Stimulated activated CD4-positive, alpha-beta T cell treated with anti-CD3 and anti-CD28 coated beads, TNF-alpha, amount 100 ng/mL, for 24 hours (primary cell): ENCODE data around the gene ME3.
A peak's percentile ranks its signal among the peaks of the same experiment; 100 is the strongest.
"Not testable (repeated sequence)": the region's sequence is repeated elsewhere in the genome, so short reads cannot be mapped to it uniquely, and the experiment has no call there.

Experiments used
- DNase-seq, 3 experiments: peaks; one replicate each; pipeline ENCODE4 v3.0.0-alpha.2; 2020; ENCODE audit warnings: low read depth in 3 of 3

ME3 gene

DNA sequence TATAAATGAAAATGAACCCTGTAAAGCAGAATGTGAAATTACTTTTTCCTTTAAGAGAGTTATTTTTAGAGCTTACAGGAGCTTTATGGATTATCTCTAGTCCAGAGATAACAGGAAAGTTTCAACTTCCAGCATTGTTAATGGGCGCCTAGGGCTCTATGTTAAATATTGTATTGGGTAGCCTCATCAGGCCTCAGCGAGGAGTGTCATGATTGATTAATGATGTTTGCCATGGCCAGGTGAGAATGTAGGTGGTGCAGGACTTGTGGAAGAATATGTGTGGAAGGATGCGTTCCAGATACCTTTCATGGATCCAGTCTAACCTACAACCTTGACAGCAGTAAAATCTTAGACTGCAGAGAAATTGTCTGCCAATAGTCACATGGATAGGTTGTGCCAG is 50.6 kb downstream of the ME3 start:
- DNase-seq: no peak

DNA sequence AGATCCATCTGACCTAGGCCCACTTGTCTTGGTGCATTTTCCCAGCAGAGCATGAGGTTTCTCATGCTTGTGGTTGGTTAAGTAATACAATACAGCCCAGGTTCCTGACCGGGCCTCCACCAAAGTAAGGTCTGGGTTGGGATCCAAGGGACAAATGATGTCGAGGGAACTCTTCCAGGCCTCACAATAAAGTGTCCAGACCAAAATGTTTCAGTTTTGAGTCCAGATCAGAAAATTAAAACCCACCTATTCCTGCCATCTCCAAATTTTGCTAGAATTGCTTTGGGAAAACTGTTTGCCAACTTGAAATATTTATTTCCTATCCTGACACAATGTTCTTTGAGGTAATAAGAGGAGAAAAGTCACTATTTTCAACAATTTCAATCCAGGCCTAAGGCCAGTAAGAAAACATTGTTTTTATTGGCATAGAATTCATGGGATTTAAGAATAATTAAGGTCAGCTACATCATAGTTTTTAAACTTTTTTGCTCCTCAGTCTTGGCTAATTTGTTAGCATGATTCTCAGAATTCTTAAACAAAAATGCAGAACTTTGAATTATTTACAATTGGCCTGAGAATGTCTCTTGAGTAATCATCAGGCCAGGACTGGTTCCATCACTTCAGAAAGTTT is 51.4 kb downstream of the ME3 start:
- DNase-seq: no peak

DNA sequence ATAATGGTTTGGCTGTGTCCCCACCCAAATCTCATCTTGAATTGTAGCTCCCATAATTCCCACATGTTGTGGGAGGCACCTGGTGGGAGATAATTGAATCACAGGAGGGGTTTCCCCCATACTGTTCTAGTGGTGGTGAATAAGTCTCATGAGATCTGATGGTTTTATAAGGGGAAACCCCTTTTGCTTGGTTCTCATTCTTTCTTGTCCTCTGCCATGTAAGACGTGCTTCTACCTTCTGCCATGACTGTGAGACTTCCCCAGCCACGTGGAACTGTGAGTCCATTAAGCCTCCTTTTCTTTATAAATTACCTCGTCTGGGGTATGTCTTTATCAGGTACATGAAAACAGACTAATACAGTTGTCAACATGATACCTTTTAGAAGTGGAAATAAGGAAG is 53.0 kb downstream of the ME3 start:
- not testable (repeated sequence) for DNase-seq

DNA sequence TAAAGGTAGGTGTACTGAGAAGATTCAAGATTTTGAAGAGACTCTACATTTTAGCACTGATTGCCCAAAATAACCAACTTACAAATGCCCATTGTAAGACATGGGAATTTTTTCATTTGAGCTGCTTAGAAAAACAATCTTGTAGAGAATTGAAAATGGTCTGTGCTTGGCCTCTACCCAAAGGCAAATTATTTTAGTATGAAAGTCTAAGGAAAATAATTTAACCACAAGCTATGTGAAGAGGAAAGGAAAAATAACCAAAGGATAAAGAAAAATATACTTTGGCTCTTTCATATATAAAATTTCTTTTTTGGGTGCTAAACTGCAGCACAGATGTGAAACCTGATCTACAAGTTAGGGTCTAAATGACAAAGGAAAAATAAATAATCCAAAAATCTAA is 54.9 kb downstream of the ME3 start:
- DNase-seq: no peak

DNA sequence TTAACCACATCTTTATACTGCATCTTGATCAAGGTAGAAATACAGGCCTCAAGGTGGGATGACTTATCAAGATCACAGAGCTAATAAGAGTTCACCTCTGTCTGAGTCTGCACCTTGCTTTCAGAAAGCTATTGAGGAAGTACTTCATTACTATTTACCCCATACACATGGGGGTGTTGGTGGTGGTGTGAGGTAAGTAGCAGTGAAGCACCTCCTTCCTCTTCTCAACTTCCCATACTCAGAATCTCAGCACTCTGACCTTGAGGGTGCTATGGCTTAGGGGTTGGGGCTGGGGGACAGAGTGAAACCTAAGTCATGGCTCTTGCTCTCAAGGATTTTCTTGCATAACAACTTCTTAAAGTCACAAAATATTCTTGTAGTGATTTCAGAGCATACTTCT is 56.9 kb downstream of the ME3 start:
- no peak for DNase-seq

DNA sequence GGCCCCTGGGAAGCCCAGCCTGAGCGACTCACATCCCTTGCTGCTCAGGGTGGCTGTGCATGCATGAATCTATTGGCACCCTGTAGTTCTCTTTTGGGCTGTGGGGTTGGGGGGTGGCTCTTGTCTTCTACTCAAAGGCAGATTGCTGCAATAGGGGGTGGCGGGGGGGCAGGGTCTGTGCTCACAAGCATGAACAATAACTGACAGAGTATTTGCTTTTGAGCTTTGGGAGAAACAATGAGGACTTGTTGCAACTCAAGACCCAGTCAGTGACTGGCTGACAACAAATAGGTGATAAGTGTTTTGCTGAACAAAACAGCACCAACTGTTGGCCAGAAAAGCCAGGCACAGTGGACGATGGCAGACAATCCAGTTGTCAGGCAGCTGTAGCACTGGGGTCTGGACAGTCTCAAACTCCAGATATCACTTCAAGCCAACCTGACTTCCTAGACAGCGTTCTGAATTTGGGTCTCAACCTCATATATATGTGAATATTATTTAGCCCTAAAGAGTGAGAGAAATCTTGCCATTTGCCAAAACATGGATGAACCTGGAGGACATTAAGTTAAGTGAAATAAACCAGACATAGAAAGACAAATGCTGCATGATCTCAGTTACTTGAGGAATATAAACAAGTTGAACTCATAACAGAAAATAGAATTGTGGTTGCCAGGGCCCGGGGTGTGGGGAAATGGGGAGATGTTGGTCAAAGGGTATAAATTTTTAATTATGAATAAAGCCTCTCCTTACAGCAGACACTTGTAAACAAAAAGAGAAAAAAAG is 61.7 kb downstream of the ME3 start:
- no peak for DNase-seq

DNA sequence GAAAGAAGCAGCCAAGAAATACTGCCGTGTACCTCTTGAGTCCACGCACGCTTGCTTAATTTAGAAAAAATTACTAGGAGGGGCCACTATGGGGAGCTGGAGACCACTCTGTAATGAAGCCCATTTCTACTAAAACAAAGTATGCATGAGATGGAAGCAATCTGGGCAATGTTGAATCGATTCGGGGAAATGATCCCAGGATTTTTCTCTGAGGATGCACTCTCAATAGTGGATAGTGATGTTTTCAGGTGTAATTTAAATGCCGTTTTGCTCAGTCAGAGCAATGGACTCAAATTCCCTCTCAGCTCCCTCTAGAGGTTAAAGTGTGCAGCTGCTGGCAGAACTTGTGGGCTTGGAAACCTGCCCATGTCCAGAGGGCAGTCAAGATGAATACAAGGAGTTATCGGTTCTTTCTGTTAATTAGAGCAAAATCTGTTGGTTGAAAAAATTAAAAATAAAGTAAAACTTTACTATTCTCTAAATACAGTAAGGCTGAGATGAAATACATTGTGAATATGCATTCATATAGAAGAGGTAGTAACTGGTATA is 64.1 kb downstream of the ME3 start:
- peak in 2 of 3 experiments; percentile 6 to 41 for DNase-seq

DNA sequence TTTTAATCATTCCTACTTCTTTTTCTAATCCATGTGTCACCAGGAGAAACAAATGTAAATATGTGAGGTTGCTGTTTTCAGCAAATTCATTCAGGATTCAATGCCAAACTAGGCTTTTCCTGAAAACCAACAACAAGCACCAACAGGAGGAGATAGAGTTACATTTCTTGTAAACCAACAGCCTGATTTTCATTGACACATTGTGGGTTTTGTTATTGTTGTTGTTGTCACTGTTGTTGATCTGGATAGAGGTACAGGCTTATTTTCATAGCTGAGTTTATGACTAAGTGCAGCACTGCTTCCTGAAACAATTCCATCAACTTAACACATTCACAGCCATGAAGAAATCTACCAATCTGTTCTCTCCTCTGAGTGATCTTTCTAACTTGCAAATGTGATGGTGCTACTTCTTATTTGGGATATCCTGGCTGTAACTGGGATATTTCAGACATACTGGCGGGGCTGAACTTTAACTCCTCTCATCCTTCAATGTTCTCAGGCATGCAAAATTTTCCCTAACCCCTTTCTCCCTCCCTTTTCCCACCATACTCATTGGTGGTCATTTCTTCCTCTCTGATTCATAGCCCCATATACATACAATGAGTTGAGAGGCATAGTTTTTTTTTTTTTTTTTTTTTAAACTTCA is 65.5 kb downstream of the ME3 start:
- no peak for DNase-seq

DNA sequence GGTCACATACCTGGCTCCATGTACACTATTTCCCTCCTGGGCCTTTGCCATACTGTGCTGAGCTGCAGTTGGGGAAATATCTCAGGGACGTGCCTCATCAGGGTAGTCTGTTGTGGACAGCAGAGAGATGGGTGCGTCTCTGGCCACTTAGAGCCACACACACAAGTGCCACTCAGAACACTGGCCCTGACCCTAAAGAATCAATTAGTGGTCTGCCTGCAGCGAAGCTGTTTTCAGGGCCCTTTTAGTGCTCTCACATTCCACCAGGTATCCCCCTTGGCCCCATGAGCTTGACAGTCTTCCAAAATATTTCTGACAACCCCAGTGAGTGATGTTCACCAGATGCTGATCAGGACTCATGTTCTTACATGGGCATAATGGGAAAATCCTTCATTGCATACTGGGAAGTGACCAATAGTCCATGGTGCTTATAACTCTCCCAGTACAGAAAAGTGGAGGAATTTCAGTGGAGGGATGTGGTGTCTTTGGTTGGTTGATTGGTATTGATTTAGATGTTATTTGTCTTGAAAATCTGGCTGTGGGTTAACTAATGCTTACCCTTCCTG is 66.1 kb downstream of the ME3 start:
- no peak for DNase-seq

DNA sequence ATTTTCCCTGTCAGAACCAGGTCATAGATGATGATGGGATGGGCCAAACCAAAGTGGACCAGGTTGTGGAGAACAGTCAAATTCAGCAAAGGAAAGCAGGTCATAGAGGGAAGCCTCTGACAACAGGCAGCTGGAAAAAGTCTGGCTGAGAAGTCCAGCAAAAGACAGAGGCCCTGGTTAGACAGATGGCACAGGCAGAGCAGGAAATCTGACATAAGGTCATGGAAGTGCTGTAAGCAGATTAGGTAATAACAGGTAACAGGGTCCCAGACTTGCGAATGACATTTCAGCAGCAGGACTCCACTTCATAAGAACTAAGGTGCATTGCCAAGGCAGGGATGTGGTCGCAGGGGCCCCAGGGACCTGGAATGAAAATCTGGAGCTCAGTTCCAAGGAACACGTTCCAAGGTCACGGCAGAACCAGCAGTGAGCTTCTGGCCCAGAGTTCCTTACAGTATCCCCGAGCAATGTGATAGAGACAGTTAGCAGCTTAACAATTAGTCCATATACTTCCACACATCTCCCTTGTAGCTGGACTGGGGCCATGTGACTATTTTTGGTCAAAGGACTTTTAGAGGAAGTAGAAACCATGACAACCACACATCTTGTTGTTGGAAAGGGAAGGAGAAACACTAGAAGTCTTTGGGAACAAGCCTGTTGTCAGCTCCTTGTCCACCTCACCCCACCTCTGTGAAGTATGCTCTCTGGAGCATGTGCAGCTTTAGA is 75.4 kb downstream of the ME3 start:
- DNase-seq: no peak

DNA sequence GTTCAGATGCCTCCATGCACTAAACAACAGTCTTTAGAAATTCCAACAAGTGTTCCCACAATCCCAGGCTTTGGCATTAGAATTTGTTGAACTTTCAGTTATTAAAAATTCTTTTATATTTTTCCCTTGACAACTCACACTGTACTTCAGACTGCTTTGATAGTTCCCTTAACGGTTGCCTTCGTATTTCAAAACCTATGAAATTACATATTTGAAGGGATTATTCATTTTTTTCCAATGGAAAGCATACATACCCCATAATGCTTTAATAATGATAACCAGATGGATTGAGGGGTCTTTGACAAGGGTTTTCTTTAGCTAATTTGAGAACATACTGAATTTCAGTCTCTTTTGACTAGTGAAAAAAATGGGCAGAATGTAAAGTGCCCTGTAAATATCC is 76.5 kb downstream of the ME3 start:
- DNase-seq: no peak

DNA sequence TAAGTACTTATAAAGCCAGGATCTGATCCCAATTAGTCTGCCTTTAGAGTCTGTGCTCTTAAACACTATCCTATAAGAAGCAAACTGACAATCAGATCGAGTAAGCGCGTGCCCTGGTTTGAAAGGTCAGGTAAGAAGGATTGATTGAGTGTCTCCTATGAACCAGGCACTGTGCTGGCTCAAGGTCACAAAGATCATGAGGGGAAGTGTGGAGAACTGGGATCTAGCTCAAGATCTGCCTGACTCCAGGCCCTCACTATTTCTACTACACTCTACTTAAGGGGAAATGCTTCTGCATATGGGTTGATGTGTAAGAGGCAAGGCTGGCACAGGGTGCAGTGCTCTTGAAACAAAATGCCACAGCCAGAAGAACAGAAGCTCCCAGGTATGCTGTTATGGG is 77.0 kb downstream of the ME3 start:
- DNase-seq: no peak

DNA sequence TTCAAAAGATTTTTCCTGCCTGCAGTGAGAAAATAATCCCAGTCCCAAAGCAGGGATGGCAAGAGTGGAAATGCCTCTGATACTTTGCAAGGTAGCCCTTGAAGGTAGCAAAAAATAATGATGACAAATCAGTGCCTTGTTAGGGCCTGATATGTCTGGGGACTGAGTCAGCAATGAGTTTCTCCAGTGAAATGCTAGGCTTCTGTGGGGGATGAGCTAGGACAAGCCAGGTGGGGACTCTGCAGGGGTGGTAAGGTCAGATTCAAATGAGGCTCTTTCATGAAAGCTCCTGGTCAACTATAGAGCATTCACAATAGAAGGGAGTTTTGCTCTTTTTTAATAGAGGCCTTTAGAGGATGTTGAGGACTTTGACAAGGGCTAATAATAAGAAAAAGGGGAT is 77.7 kb downstream of the ME3 start:
- DNase-seq: no peak

DNA sequence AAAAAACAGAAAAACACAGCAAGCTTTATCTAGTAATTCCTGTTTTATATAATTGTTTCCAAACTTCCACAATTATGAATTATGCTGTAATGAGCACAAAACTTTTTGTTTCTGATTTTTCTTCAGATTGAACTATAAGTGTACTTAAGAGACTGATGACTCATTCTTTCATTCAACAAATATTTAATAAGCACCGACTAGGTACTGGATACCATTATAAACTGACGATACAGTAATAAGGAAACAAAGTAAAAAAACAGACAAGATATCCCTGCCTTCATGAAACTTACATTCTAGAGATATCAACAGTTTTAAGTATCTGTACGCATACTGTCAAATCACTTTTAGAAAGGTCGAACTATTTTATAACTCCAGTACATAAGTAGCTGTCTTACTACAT is 78.6 kb downstream of the ME3 start:
- DNase-seq: no peak

DNA sequence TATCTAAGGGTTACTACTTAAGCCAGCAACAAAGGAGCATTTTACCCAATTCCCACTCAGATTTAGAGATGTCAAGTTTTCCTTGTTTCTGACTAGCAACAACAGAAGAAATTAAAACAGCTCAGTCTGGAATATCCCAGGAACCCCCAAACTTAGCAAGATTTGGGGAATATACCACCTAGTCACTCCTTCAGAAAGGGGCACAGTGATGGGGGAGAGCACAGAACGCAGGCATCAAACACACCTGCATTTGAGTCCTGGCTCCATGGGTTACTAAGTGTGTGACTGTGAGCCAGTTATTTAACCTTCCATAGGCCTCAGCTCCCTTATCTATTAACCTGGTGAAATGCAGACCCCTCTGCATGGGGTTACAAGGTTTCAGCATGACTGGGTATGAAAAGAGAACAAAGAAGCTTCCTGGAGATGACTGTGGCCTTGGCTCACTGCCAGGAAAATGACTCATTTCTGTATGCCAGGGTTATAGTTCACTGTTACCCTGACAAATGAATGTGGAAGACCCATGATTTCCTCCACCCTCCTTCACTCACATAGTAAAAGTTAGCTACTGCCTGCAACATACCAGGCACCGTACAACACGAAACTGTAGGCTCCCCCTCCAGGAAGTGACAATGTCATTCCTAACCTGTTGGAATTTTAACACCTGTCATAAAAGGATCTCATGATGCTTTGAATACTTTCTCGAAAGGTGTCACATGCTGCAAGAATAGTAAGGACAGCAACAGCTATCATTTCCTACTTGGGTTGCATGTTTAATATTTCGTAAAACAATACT is 79.6 kb downstream of the ME3 start:
- peak; percentile 77 to 87 (median 85) for DNase-seq

DNA sequence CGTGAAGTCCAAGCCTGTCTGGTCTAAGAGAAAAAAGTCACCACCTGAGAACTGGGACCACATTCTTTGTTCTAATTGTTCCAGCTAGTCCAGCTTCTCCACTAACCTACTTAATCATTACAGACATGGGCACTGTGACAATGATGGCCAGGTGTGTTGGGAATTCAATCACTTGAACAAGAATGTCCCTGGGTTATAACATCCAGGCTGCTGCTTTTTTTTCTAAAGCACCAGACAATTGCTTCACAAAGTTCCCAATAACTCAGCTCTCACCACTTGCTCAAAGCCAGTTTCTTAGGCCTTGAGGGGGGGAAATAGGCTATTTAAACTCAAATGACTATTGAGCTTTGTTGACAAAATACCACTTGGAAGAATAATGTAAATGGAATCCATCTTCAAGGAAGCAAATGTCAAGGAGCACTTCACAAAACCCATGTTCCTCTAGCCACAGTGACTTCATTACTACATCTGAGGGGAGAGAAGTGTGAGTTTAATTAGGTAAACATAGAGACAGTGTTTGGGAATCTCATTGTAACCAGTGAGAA is 80.3 kb downstream of the ME3 start:
- DNase-seq: no peak

DNA sequence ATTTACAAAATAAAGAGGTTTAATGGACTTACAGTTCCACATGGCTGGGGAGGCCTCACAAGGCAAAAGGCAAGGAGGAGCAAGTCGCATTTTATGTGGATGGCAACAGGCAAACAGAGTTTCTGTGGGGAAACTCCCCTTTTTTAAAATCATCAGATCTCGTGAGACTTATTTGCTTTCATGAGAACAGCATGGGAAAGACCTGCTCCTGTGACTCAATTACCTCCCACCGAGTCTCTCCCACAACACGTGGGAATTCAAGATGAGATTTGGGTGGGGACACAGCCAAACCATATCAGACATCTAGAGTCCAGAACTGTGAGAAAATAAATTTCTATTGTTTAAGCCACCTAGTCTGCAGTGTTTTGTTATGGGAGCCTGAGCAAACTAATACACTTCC is 80.8 kb downstream of the ME3 start:
- no peak for DNase-seq

DNA sequence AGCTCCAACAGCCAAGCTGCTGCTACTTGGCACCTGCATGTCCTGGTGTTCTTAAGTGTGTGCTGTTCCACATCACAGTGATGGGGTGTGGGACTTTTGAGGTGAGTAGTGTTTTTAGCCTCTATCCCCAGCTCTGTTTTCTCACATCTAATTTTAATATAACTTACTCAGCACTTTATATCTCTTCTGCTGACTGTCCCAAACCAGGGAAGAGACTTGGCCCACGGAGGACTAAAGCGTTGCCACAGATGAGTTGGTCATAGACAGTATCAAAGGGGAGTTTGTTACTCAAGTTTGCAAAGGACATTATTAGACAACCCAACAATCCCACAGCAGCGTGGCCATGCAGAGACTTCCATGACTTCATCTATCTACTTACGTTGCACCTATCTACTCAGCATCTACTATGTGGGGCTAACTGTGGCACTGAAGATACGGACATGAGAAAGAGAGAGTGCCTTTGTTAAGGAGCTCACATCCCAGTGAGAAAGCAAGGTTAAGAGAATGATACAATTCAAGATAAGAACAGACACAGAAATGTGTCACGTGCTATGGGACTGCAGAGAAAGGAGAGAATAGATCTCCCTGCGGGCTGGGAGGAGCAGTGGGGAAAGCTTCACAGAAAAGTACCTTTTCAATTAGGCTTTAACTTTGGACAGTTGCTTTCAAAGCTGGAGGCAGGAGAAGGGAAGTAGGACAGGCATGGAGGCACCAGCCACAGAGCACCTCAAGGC is 82.4 kb downstream of the ME3 start:
- DNase-seq: no peak

DNA sequence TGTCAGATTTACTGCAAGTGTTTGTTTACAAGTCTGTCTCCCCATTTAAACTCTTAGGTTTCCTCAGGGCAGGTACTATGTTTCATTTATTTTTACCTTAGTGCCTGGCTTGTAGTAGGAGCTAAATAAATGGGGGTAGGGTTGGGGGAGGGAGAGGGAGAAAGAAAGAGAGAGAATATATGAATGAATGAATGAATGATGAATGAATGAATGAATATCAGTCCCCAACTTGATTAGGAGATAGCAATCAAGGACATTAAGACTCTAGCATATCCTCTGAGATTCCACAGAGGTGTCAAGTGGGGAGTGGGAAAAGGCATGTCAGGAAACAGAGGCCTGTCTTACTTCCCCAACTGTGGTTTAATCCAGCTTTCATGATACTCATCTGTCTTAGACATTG is 83.2 kb downstream of the ME3 start:
- DNase-seq: no peak

DNA sequence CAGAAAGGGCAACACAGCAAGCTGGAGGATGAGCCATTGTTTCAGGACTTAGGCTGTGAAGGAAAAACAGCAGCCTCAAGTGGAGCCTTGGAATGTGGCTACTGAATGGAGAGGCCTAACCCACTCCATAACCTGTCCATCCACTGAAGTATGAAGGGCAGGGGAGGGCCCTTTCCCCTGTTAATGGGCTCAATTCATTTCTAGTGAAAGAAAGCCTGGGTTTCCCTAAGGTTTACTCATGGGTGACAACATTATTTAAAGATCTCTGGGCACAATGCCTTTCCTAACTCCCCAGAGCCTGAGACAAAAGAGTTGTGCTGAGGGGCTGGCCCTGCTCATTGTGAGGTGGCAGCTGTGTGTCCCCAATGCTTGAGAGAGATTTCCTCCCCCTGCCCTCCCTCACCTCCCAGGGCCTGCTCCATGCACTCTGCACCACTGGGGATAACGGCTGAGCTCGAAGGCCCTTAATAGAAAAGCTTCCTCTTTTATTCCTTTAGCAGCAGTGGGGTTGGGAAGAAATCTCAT is 83.8 kb downstream of the ME3 start:
- no peak for DNase-seq
